ENCODE data around the gene RETREG1. TPM values are rescaled to one million over a fixed set of nuclear protein-coding genes. Genes with fewer than 3 reads are reported as not detected.

The RETREG1 gene
- total and polyA plus RNA-seq, 9 donors: 1.0 to 20.0 (median 4.0) TPM

- H3K27me3 ChIP-seq: no peaks in the 10 kb centered on the region
- H3K4me1 ChIP-seq (ENCODE audit: insufficient read depth): no peaks in the 10 kb centered on the region
- no peaks in the 10 kb centered on the region for H3K36me3 ChIP-seq
- no peak for DNase-seq
- no peak for TF ChIP-seq POLR2A (IDR thresholded peaks at IDR 0.05)
- 82 to 84% (median 84%) methylated on average over 4 of the region's 4 CpGs for WGBS, 3 donors
- no peak overlapping the region for H3K4me3 ChIP-seq
- intact Hi-C loops (cut with DNase I): no loop called here
- no peaks in the 10 kb centered on the region for H3K9me3 ChIP-seq
- H3K27ac ChIP-seq: no peak overlapping the region
Observed at GRCh38 chr5:16592255-16592654, 24.5 kb downstream of the RETREG1 start.

DNA sequence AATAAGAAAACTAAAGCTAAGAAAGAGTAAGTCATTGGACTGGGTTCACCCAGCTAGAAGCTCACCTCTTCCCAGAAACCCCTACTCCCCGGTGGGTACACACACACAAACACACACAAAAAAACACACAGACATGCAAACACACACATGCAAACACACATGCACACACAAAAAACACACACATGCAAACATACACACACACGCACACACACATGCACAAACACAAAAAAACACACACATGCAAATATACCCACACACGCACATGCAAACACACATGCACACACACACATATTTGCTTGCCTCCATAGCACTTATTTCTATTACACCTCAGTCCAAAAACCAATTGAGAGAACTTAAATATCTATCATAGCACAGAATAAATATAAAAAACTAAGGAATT is 26.1 kb downstream of the RETREG1 start:
- no peak overlapping the region for H3K4me3 ChIP-seq
- WGBS, 3 donors: 93 to 95% (median 95%) methylated on average over 3 of the region's 3 CpGs
- intact Hi-C loops (cut with DNase I): no loop called here
- H3K36me3 ChIP-seq: no peaks in the 10 kb centered on the region
- no peaks in the 10 kb centered on the region for H3K9me3 ChIP-seq
- no peak for DNase-seq
- TF ChIP-seq POLR2A (IDR thresholded peaks at IDR 0.05) (no peak), EP300 (IDR thresholded peaks at IDR 0.05) (no peak)
- H3K27ac ChIP-seq: no peak overlapping the region
- no peaks in the 10 kb centered on the region for H3K4me1 ChIP-seq (ENCODE audit: insufficient read depth)
- H3K27me3 ChIP-seq: no peaks in the 10 kb centered on the region

- intact Hi-C loops (cut with DNase I): no loop called here
- 92 to 96% (median 93%) methylated on average over 3 of the region's 3 CpGs for WGBS, 3 donors
- H3K27ac ChIP-seq: no peak overlapping the region
- no peaks in the 10 kb centered on the region for H3K27me3 ChIP-seq
- H3K4me1 ChIP-seq (ENCODE audit: insufficient read depth): no peaks in the 10 kb centered on the region
- no peak for DNase-seq
- no peaks in the 10 kb centered on the region for H3K9me3 ChIP-seq
- no peak overlapping the region for H3K4me3 ChIP-seq
- no peak for TF ChIP-seq EP300 (IDR thresholded peaks at IDR 0.05)
- no peak for TF ChIP-seq POLR2A (IDR thresholded peaks at IDR 0.05)
- no peak for TF ChIP-seq CTCF (IDR thresholded peaks at IDR 0.05)
- H3K36me3 ChIP-seq: no peaks in the 10 kb centered on the region
Observed at GRCh38 chr5:16589658-16590057, 27.1 kb downstream of the RETREG1 start.

DNA sequence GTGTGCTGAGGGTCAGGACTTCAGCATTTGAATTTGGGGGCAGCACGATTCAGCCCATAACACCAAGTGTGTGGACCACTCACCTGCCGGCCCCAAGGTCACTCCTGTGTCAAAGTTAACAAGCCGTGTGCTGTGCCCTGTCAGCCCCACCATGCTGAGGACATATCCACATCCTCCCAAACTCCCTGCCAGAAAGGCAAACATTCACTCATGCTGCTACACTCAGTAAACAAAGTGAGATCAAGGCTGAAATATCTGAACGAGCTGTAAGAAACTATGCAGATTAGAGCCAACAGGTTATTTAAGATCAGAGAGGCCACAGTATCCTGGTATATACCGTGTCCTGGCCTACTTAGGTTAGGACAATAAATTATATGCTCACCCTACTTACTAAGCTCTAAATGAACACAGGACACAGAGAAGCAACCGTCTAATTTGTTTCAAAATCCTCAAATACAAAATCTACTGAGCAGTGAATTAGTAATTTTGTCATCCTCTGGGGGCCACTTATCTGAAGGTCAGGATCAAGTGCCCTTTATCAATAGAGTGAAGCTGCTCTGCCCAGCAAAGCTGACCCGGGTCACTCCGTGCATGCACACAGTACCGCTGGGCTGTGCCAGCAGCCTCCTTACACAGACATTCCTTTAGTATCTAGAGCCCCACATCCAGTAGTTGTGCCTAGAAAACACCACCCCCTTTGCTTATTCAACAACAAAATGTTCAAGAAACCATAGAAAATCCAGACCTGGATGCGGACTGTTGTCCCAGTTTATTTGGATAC is 28.2 kb downstream of the RETREG1 start:
- no peaks in the 10 kb centered on the region for H3K36me3 ChIP-seq
- intact Hi-C loops (cut with DNase I): no loop called here
- no peak for DNase-seq
- WGBS, 3 donors: 53 to 58% (median 56%) methylated on average over 10 of the region's 10 CpGs
- no peak overlapping the region for H3K4me3 ChIP-seq
- no peak for TF ChIP-seq CTCF (IDR thresholded peaks at IDR 0.05)
- TF ChIP-seq POLR2A (IDR thresholded peaks at IDR 0.05): no peak
- no peak for TF ChIP-seq EP300 (IDR thresholded peaks at IDR 0.05)
- H3K4me1 ChIP-seq (ENCODE audit: insufficient read depth): no peaks in the 10 kb centered on the region
- H3K9me3 ChIP-seq: no peaks in the 10 kb centered on the region
- H3K27ac ChIP-seq: no peak overlapping the region
- H3K27me3 ChIP-seq: no peaks in the 10 kb centered on the region

DNA sequence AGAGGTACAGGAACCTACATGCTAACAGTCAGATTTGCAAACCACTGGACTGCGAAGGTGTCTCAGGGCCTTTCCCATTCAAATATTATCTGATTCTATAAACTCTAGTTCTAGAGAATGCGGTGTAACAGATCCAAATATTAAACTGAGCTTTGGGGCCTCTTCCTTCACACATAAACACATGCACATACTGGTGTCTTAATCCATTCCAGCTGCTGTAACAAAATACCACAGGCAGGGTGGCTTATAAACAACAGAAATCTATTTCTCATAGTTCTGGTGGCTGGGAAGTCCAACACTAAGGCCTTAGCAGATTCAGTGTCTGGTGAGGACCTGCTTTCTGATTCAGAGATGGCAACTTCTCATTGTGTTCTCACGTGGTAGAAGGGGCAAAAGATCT is 30.2 kb downstream of the RETREG1 start:
- 71 to 95% (median 78%) methylated on average over 3 of the region's 3 CpGs for WGBS, 3 donors
- no peak for TF ChIP-seq CTCF (IDR thresholded peaks at IDR 0.05)
- no peak for TF ChIP-seq EP300 (IDR thresholded peaks at IDR 0.05)
- TF ChIP-seq POLR2A (IDR thresholded peaks at IDR 0.05): no peak
- no peaks in the 10 kb centered on the region for H3K9me3 ChIP-seq
- H3K4me1 ChIP-seq (ENCODE audit: insufficient read depth): no peaks in the 10 kb centered on the region
- intact Hi-C loops (cut with DNase I): no loop called here
- no peak overlapping the region for H3K4me3 ChIP-seq
- no peaks in the 10 kb centered on the region for H3K36me3 ChIP-seq
- H3K27me3 ChIP-seq: no peaks in the 10 kb centered on the region
- no peak overlapping the region for H3K27ac ChIP-seq
- no peak for DNase-seq
